Lower leg skin (tissue), 4 donors: ENCODE data around the gene WAC. TPM values are rescaled to one million over a fixed set of nuclear protein-coding genes. Genes with fewer than 3 reads are reported as not detected.

ENCODE experiments used
- DNase-seq, 2 donors: peaks; one replicate each; pipeline ENCODE4 v3.0.0-alpha.2; 2019; ENCODE audit warnings: low spot score in 2 of 2
- H3K4me3 ChIP-seq: fragments of 200-600 bp; sonication (generic); 2 replicates; pipeline ENCODE4 v1.5.1; 2017; ENCODE audit warnings: mild to moderate bottlenecking, low read depth; ENCODE audit not compliant: poor library complexity, severe bottlenecking
- CTCF ChIP-seq, 3 donors: fragments of 450-650 bp; IDR thresholded peaks; one replicate each; pipeline ENCODE4 v1.5.1; 2016; ENCODE audit warnings: antibody characterized with exemption in 3 of 3, mild to moderate bottlenecking in 3 of 3, moderate library complexity in 2 of 3
- POLR2A ChIP-seq, 2 donors: fragments of 450-650 bp; IDR thresholded peaks; one replicate each; pipeline ENCODE4 v1.6.1; 2016 to 2017; ENCODE audit warnings: antibody characterized with exemption in 2 of 2, mild to moderate bottlenecking in 1 of 2, moderate library complexity in 1 of 2
- WGBS, 2 donors: methylation state at CpG; one replicate each; pipeline ENCODE4 v1.1.5; 2018; 5-methylcytosine and 5-hydroxymethylcytosine counted together
- intact Hi-C: fragments of 100-400 bp; cut with DNase I; formaldehyde crosslinking; loops from one replicate; pipeline ENCODE4 v1.15.0; 2023; ENCODE audit warnings: low total_unique reads
- total RNA-seq, 4 donors: library from RNA; depleted of rRNA; stranded (reverse); fragments of >200 nt; gene quantifications; one replicate each; pipeline ENCODE4 v1.1.0, GENCODE V29; 2016

The WAC gene
- total RNA-seq, 4 donors from 2014 or later: 86.2 to 139 (median 92.9) TPM

DNA sequence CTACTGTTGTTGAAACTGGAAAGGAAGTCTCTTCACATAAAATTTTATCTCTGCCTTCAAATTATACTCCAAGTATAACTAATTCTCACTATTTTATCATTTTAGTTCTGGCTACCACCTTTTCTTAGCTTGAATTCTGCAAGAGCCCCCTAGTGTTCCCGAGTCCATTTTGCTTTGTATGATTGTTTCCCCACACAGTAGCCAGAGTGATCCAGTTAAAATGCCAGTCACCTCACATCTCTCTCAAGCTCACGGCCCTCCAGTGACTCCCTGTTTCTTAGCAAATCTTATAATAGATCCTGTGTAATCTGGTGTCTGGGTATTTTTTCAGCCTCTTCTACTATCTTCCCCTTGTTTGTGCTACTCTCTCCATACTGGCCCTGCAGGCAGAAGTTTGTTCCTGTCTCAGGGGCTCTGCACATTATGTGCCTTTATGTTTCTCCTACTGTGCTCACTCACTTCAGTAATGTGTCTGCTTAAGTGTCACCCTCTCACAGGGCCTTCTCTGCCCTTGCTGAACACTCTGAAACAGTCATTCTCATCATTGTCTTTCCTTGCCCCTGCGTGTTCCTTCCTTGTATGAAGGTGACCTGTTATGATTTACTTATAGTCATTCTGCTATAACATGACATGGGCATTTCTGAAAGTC is 8.9 kb downstream of the WAC start:
- DNase-seq: no peak

GRCh38 chr10:28542728-28543127 is 9.8 kb downstream of the WAC start:
- TF ChIP-seq CTCF (IDR thresholded peaks at IDR 0.05) (no peak), POLR2A (IDR thresholded peaks at IDR 0.05) (no peak)
- intact Hi-C loops: no loop called here
- no peak overlapping the region for H3K4me3 ChIP-seq
- DNase-seq: no peak

More for the DNA sequence above, 8.9 kb downstream of the WAC start:
- WGBS, 2 donors: 71 to 79% methylated on average over 3 of the region's 3 CpGs
- H3K4me3 ChIP-seq: no peak overlapping the region
- intact Hi-C loops: no loop called here
- TF ChIP-seq POLR2A (IDR thresholded peaks at IDR 0.05) (no peak), CTCF (IDR thresholded peaks at IDR 0.05) (no peak)

DNA sequence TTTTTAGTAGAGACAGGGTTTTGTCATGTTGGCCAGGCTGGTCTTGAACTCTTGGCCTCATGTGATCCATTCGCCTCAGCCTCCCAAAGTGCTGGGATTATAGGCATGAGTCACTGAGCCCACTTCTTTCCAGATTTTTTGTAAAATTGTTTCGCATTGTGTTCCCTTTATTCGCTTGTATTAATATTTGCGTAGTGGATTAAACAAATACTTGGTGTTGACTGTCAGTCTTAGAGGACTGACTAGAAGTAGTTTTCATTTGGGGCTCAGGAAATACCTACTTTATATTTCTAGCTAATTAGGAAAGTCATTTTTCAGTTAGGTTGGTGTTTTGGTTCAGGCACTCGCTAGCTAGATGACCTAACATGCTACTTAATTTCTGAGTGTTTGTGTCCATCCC is 11.1 kb downstream of the WAC start:
- no peak for DNase-seq
- TF ChIP-seq CTCF (IDR thresholded peaks at IDR 0.05): no peak
- no peak for TF ChIP-seq POLR2A (IDR thresholded peaks at IDR 0.05)
- H3K4me3 ChIP-seq: no peak overlapping the region
- 92 to 97% methylated on average over 5 of the region's 5 CpGs for WGBS, 2 donors
- intact Hi-C loops: no loop called here

- no peak for TF ChIP-seq POLR2A (IDR thresholded peaks at IDR 0.05)
- TF ChIP-seq CTCF (IDR thresholded peaks at IDR 0.05): no peak
- intact Hi-C loops: no loop called here
- H3K4me3 ChIP-seq: no peak overlapping the region
- 52 to 65% methylated on average over 4 of the region's 4 CpGs for WGBS, 2 donors
- no peak for DNase-seq
Observed at GRCh38 chr10:28545967-28546644, 13.2 kb downstream of the WAC start.

- DNase-seq: no peak
- H3K4me3 ChIP-seq: no peak overlapping the region
- 86 to 95% methylated on average over 2 of the region's 2 CpGs for WGBS, 2 donors
- intact Hi-C loops: no loop called here
- TF ChIP-seq POLR2A (IDR thresholded peaks at IDR 0.05) (no peak), CTCF (IDR thresholded peaks at IDR 0.05) (no peak)
Observed at GRCh38 chr10:28548781-28549498, 16.0 kb downstream of the WAC start.
